Measurements from ENCODE around the gene MRPL37.
"Not testable (repeated sequence)": the region's sequence is repeated elsewhere in the genome, so short reads cannot be mapped to it uniquely, and the experiment has no call there.

Gene MRPL37

DNA sequence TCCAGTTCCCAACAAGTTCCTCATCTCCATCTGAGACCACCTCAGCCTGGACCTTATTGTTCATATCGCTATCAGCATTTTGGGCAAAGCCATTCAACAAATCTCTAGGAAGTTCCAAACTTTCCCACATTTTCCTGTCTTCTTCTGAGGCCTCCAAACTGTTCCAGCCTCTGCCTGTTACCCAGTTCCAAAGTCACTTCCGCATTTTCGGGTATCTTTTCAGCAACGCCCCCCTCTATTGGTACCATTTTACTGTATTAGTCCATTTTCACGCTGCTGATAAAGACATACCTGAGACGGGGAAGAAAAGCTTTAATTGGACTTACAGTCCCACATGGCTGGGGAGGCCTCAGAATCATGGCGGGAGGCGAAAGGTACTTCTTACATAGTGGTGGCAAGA lies 33.6 kb upstream of the MRPL37 start:
- not testable (repeated sequence) for H3K36me3 Mint-ChIP-seq (ENCODE audit: low read depth); H3K27ac Mint-ChIP-seq; H3K4me3 Mint-ChIP-seq; H3K27me3 Mint-ChIP-seq (ENCODE audit: low read depth); H3K9me3 Mint-ChIP-seq; H3K4me1 Mint-ChIP-seq (ENCODE audit: low read depth)

GRCh38 chr1:54167422-54168139 lies 32.4 kb upstream of the MRPL37 start:
- Mint-ChIP-seq H3K27me3 (ENCODE audit: low read depth) (no peaks in the 10 kb centered on the region), H3K36me3 (ENCODE audit: low read depth) (no peaks in the 10 kb centered on the region), H3K9me3 (no peaks in the 10 kb centered on the region), H3K4me3 (no peak overlapping the region), H3K27ac (no peak overlapping the region), H3K4me1 (ENCODE audit: low read depth) (peaks cover 9% of the 10 kb centered on the region)

- Mint-ChIP-seq H3K27me3 (ENCODE audit: low read depth) (no peaks in the 10 kb centered on the region), H3K4me3 (no peak overlapping the region), H3K9me3 (no peaks in the 10 kb centered on the region), H3K4me1 (ENCODE audit: low read depth) (peaks cover 9% of the 10 kb centered on the region), H3K27ac (no peak overlapping the region), H3K36me3 (ENCODE audit: low read depth) (no peaks in the 10 kb centered on the region)
These were observed 31.6 kb upstream of the MRPL37 start for GRCh38 chr1:54168206-54168965.

DNA sequence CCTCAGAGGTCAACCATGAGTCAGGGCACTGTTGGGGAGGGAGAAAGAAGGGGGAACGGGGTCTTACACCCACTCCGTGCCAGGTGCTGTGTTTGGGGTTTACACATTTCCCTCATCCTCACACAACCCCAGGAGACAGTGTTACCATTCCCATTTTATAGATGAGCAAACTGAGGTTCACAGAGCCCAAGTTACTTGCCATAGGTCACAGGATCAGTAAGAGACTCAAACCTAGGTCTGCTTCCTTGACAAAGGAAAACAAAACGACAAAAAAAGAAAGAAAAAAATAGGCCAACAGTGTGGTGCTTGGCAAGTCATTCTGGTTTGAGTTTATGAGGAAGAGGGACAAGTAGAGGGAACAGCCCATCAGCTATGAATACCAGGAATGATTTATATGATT lies 30.9 kb upstream of the MRPL37 start:
- no peaks in the 10 kb centered on the region for H3K36me3 Mint-ChIP-seq (ENCODE audit: low read depth)
- peaks cover 12% of the 10 kb centered on the region for H3K4me1 Mint-ChIP-seq (ENCODE audit: low read depth)
- H3K9me3 Mint-ChIP-seq: no peaks in the 10 kb centered on the region
- no peak overlapping the region for H3K4me3 Mint-ChIP-seq
- H3K27ac Mint-ChIP-seq: no peak overlapping the region
- no peaks in the 10 kb centered on the region for H3K27me3 Mint-ChIP-seq (ENCODE audit: low read depth)

- Mint-ChIP-seq H3K4me1 (ENCODE audit: low read depth) (peaks cover 14% of the 10 kb centered on the region), H3K36me3 (ENCODE audit: low read depth) (no peaks in the 10 kb centered on the region), H3K27ac (peak overlapping the region; percentile 21), H3K4me3 (no peak overlapping the region), H3K27me3 (ENCODE audit: low read depth) (no peaks in the 10 kb centered on the region), H3K9me3 (no peaks in the 10 kb centered on the region)
These were observed 29.0 kb upstream of the MRPL37 start for GRCh38 chr1:54171016-54171415.

- no peaks in the 10 kb centered on the region for H3K36me3 Mint-ChIP-seq (ENCODE audit: low read depth)
- H3K27me3 Mint-ChIP-seq (ENCODE audit: low read depth): no peaks in the 10 kb centered on the region
- no peak overlapping the region for H3K27ac Mint-ChIP-seq
- H3K9me3 Mint-ChIP-seq: no peaks in the 10 kb centered on the region
- no peak overlapping the region for H3K4me3 Mint-ChIP-seq
- H3K4me1 Mint-ChIP-seq (ENCODE audit: low read depth): peaks cover 14% of the 10 kb centered on the region
These were observed 28.4 kb upstream of the MRPL37 start for GRCh38 chr1:54171606-54172005.

DNA sequence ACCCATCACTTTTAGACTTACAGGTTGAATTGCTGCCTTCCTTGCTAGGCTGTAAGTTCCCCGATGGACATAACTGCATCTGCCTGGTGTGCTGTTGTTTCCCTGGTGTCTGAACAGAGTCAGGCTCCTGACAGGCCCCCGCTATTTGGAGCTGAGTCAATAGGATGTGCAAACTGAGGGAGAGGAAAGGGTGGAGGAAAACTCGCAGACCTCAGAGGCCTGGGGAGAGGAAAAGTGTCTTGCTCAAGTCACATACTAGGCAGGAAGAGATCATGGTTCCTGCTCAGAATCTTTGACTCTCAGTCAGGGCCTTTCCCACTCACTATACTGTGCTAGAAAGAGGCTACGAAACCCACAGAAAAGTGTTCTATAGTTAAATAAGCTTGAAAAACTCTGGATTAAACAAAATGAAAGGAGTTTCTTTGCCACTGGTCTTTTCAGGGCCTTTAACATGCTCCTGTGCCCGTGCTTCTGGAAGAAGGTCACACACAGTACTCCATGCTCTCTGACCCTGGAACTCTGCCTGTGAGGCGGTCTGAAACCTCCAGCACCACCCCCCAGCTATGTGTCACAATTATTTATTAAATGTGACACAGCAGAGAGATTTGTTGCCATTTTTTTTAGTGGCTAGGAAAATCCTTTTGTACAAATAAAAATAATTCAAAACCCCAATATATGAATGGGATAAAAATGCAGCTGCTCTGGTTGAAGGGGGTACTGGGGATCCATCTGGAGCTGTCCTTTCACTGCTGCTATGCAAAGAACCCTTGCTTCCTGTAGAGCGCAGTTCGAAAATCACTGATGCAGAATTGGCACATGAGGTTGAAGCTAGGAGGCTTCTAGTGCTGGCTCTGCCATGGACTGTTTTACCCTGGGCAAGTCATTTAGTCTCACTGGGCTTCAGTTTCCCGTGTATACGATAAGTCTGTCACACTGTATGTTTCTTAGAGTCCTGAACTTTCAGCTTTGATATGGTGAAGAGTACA lies 27.1 kb upstream of the MRPL37 start:
- no peaks in the 10 kb centered on the region for H3K36me3 Mint-ChIP-seq (ENCODE audit: low read depth)
- H3K9me3 Mint-ChIP-seq: no peaks in the 10 kb centered on the region
- H3K4me1 Mint-ChIP-seq (ENCODE audit: low read depth): peaks cover 14% of the 10 kb centered on the region
- no peaks in the 10 kb centered on the region for H3K27me3 Mint-ChIP-seq (ENCODE audit: low read depth)
- no peak overlapping the region for H3K4me3 Mint-ChIP-seq
- H3K27ac Mint-ChIP-seq: no peak overlapping the region

DNA sequence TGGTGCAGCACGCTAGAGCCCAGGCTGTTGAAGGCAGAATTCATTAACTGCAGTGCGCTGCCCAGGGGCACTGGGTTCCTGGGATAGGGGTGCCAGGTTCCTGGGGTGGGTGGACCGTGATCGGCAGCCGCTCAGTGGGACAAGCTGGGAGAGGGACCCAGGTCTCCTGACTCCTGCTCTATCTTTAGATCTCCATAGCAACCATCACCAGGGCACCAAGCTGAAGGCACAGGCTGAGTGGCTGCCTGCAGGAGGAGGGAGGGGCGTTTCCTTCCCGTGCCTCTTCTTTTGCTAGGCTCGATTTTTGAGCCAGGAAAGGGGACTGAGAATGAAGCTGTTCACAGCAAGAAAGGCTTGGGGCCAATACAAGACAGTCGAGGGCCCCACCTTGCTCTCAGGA lies 26.3 kb upstream of the MRPL37 start:
- Mint-ChIP-seq H3K4me3 (no peak overlapping the region), H3K9me3 (no peaks in the 10 kb centered on the region), H3K4me1 (ENCODE audit: low read depth) (peaks cover 14% of the 10 kb centered on the region), H3K27ac (no peak overlapping the region), H3K36me3 (ENCODE audit: low read depth) (no peaks in the 10 kb centered on the region), H3K27me3 (ENCODE audit: low read depth) (no peaks in the 10 kb centered on the region)

- peaks cover 14% of the 10 kb centered on the region for H3K4me1 Mint-ChIP-seq (ENCODE audit: low read depth)
- no peak overlapping the region for H3K27ac Mint-ChIP-seq
- H3K36me3 Mint-ChIP-seq (ENCODE audit: low read depth): no peaks in the 10 kb centered on the region
- no peak overlapping the region for H3K4me3 Mint-ChIP-seq
- no peaks in the 10 kb centered on the region for H3K27me3 Mint-ChIP-seq (ENCODE audit: low read depth)
- no peaks in the 10 kb centered on the region for H3K9me3 Mint-ChIP-seq
These were observed 25.9 kb upstream of the MRPL37 start for GRCh38 chr1:54174106-54174505.

DNA sequence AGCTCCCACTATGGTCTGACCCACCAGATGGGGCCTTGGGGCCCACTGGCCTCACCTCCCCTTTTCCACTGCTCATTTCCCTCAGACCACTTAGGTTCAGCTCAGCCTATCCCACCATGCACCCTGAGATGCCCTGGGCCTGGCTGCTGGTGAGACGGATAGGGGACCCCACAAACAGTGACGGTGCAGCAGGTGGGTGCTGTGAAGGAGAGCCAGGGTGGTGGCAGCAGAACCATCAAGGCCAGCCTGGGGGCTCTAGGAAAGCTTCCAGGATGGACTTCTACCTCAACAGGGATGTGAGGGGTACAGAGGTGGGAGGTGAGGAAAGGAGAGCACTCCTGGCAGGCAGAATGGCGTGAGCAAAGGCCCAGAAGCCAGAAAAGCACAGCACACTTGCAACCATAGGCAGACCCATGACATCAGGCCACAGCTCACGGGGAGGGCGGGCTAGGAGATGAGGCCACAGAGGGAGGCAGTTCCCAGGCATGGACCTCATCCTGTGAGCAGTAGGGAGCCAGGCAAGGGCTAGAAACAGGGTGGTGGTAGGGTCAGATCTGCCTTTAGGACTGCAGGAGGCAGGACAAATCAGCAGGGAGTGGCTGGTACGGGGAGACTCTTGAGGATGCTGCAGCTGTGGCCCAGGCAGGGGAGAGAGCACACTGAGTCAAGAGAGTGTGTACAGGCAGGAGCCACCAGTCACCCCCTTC lies 23.2 kb upstream of the MRPL37 start:
- Mint-ChIP-seq H3K4me3 (no peak overlapping the region), H3K4me1 (ENCODE audit: low read depth) (peaks cover 9% of the 10 kb centered on the region), H3K27me3 (ENCODE audit: low read depth) (no peaks in the 10 kb centered on the region), H3K27ac (no peak overlapping the region), H3K36me3 (ENCODE audit: low read depth) (peaks cover 1% of the 10 kb centered on the region), H3K9me3 (no peaks in the 10 kb centered on the region)

- Mint-ChIP-seq H3K4me3 (no peak overlapping the region), H3K27ac (no peak overlapping the region), H3K36me3 (ENCODE audit: low read depth) (peaks cover 2% of the 10 kb centered on the region), H3K4me1 (ENCODE audit: low read depth) (peaks cover 7% of the 10 kb centered on the region), H3K27me3 (ENCODE audit: low read depth) (no peaks in the 10 kb centered on the region), H3K9me3 (no peaks in the 10 kb centered on the region)
These were observed 22.2 kb upstream of the MRPL37 start for GRCh38 chr1:54177726-54178125.

GRCh38 chr1:54178296-54179070 lies 21.5 kb upstream of the MRPL37 start:
- H3K27ac Mint-ChIP-seq: no peak overlapping the region
- H3K4me1 Mint-ChIP-seq (ENCODE audit: low read depth): peaks cover 7% of the 10 kb centered on the region
- H3K9me3 Mint-ChIP-seq: no peaks in the 10 kb centered on the region

DNA sequence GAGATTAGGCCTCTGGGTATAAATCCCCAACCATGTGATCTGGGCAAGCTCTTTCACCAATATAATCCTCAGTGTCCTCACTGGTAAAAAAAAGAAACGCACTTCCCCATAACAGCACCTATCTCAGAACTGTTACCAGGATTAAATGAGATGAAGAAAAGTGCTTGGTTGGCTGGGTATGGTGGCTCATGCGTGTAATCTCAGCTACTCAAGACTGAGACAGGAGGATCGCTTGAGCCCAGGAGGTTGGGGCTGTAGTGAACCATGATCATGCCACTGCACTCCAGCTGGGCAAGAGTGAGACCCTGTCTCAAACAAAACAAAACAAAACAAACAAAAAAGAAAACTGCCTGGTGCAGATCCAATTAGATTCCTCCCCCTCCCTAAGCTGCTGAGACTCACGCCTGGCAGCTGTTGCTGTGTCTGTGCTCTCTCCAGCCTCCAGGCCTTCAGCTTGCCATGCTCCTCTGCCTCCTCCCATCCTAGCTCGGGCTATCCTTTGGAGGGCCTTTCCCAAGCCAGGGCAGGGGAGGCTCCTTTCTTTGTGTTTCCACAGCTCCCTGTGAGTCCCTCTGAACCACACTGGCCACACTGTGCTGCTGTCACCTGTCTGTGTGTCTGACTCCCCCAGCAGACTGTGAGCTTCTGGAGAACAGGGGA lies 19.1 kb upstream of the MRPL37 start:
- no peaks in the 10 kb centered on the region for H3K27me3 Mint-ChIP-seq (ENCODE audit: low read depth)
- H3K27ac Mint-ChIP-seq: no peak overlapping the region
- no peaks in the 10 kb centered on the region for H3K9me3 Mint-ChIP-seq
- no peak overlapping the region for H3K4me3 Mint-ChIP-seq
- peaks cover 3% of the 10 kb centered on the region for H3K36me3 Mint-ChIP-seq (ENCODE audit: low read depth)
- peaks cover 2% of the 10 kb centered on the region for H3K4me1 Mint-ChIP-seq (ENCODE audit: low read depth)

More at GRCh38 chr1:54178296-54179070, 21.5 kb upstream of the MRPL37 start:
- H3K4me3 Mint-ChIP-seq: no peak overlapping the region
- H3K36me3 Mint-ChIP-seq (ENCODE audit: low read depth): peaks cover 2% of the 10 kb centered on the region
- H3K27me3 Mint-ChIP-seq (ENCODE audit: low read depth): no peaks in the 10 kb centered on the region

All from T-helper 1 cell treated with Interleukin-12 subunit alpha and Interleukin-12 subunit beta and Interleukin-4 antibody, amounts not matched to agents 30 μg/mL and 1 μg/mL, for 36 hours (primary cell).